GM18873 (cell line): Measurements from ENCODE around the gene AARS2.
"Not testable (repeated sequence)": the region's sequence is repeated elsewhere in the genome, so short reads cannot be mapped to it uniquely, and the experiment has no call there.

Experiments used
- ATAC-seq: cut with Tn5 transposase; IDR thresholded peaks from one replicate; pipeline ENCODE4 v1.9.1; 2021; ENCODE audit warnings: mild to moderate bottlenecking, moderate library complexity, moderate number of reproducible peaks; ENCODE audit not compliant: unreplicated experiment, low FRiP score

The AARS2 gene

DNA sequence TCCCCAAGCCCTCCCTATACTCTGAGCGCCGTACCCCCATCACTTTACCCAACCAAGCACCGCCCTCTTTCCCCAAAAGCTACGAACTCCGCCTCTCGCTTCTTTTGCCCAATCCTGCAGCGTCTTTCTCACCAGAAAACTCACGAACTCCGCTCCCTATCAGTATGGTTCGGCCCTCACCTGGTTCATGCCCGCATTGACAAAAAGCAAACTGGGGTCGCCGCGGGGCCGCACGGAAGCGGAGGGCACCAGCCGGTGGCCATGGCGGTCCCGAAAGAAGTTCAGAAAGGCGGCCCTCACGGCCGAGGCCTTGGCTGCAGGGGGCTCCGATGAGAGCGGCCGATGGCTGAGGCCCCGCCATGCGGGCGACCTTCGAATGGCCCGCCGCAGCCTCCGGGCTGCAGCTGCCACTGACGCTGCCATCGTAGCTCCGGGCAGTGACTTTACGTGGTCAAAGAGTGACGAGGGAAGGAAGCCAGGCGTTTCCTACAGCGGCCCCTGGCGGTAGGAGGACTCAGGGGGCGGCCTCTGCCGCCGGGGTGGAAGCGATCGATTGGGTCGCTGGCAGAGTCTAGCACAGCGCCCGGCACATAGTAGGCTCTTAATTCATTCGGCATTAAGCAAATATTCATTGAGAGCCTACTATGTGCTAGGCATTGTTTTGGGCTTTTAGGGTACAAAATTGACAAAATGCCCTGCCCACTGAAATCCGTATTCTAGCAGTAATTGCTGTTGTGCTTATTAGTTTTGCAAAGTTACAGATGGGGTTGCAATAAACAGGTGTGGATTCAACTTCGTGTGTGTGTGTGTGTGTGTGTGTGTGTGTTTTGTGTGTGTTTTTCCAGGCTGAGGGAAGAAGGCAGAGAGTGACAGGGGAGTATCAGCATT lies at the start of gene AARS2:
Gene AARS2, minus strand, starts transcription at position 447 of the 888 bp plus-strand sequence. Its CDS starts 24 bp downstream, at position 423.
- peak; percentile 80 for ATAC-seq

DNA sequence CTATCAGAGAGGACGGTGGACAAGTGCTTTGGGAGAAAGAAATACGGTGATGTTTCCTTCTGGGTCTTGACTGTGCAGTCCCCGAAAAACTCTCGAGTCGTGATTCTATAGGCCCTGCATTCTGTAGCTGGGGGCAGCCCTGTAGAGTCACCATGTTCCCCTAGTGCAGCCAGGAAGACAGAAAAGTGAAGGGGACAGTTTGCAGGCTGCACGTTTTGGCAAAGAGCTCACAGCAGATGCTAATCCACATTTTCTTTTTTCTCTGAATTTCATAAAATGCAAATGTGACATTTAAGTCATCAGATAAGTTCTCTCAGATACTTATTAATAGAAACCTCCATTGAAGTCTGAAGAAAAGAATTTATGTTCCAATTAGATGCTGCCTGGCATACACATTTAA lies 48.8 kb upstream of the AARS2 start:
- no peak for ATAC-seq

DNA sequence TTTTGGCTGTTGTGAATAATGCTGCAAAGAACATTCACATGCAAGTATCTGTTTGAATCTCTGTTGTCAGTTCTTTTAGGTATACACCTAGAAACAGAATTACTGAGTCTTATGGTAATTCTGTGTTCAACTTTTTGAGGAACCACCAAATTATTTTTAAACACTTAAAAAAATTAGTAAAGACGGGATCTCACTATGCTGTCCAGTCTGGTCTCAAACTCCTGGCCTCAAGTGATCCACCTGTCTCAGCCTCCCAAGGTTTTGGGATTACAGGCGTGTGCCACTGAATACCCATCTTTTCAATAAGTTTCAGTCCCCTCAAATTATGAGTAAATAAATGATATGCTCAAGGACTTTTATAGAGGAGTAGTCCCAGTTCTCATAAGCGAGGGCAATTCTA lies 46.8 kb upstream of the AARS2 start:
- no peak for ATAC-seq

DNA sequence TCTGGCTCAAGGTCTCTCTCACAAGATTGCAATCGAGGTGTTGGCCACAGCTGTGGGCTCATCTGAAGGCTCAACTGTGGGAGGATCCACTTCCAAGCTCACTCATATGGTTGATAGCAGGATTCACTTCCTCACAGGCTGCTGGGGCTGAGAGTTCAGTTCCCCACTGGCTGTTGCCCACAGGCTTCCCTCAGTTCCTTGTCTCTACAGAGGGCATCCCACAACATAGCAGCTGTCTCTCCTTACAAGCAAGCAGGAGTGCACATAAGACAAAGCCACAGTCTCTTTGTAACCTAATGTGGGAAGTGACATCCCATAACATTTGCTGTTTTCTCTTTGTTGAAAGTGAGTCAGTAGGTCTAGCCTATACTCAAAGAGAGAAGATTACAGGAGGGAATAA lies 43.3 kb upstream of the AARS2 start:
- no peak for ATAC-seq

DNA sequence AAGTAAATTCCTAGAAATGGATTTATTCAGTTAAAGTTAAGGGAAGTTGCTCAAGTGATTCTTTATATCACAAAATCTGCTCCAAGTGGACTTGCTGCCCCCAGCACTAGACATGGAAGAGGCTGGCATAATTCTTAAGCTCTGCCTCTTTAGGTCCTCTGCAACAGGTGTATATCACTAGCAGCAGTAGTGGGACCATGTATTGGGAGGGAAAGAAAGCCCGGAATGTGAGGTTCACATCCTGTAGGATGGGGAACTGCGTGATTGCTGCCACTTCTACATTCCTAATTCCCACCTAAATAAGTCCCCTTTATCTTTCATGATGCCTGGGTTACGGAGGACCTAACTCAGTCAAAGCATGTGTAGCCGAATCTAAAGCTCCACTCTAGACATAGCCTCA lies 42.5 kb upstream of the AARS2 start:
- ATAC-seq, result no peak

DNA sequence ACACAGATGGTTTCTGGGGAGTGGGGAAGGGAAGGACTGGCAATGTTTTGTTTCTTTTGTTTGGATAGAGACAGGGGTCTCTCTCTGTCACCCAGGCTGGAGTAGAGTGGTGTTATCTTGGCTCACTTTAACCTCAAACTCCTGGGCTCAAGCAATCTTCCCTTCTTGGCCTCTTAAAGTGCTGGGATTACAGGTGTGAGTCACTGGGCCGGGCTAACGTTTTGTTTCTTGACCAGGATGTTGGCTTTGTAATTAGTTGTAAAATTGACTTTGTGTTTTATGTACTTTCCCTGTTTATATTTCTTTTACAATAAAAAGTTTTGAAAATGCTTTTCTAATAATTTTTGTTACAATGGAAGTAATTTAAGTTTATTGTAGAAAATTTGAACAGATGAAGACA lies 40.2 kb upstream of the AARS2 start:
- no peak for ATAC-seq

DNA sequence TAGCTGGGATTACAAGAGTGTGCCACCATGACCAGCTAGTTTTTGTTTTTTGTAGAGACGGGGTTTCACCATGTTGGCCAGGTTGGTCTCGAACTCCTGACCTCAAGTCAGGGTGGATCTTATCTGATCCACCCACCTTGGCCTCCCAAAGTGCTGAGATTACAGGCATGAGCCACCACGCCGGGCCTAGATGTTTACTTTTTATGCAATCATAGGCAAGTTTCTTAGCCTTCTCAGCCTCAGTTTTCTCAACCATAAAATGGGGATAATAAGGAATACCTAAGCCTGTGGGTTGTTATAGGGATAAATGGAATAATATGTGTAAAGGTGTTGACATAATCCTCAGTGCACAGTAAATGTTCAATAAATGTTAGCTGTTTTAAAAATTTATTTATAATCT lies 39.1 kb upstream of the AARS2 start:
- ATAC-seq, result no peak

DNA sequence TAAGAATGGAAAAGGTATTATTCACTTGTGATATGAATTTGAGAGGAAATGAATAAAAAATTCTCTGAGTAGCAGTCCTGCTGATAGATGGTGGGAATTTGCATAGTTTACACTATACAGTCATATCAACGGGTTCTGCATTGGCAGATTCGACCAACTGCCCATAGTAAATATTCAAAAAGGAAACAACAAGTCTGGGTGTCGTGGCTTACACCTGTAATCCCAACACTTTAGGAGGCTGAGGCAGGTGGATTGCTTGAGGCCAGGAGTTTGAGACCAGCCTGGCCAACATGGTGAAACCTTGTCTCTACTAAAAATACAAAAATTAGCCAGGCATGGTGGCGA lies 37.5 kb upstream of the AARS2 start:
- not testable (repeated sequence) for ATAC-seq

DNA sequence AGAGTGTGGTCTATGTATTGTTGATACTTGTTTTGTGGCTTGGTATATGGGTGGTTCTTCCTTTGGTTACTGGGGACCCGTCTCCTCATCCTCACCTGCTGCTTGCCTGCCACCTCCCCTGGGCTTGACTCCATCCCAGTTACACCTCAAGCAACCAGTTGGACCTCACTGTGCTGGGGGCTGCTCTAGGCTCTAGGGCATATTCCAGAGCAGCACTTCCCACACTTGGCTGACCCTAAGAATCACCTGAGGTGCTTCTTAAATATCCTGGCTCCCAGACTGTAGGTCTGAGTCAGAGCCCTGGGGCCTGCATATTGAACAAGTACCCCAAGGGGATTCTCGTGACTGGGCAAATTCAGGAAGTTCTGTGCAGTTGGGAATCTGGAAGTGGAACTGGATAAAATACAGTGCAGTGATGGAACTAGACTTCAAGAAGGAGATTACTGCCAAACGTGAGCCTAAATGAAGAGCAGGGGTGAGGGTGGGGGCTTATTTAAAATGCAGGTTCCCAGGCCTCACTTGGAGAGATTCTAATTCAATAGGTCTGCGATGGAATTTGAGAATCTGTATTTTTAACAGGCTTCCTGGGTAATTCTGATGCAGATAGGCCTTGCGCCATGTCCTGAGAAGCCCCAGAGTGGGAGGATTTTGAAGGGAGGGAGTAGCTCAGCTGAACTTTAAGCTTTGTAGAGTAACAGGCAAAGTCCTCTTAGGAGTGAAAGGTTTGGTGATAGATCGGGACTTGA lies 36.9 kb upstream of the AARS2 start:
- ATAC-seq, result no peak

DNA sequence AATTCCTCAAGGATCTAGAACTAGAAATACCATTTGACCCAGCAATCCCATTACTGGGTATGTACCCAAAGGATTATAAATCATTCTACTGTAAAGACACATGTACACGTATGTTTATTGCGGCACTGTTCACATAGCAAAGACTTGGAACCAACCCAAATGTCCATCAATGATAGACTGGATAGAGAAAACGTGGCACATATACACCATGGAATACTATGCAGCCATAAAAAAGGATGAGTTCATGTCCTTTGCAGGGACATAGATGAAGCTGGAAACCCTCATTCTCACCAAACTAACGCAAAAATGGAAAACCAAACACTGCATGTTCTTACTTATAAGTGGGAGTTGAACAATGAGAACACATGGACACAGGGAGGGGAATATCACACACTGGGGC lies 33.7 kb upstream of the AARS2 start:
- not testable (repeated sequence) for ATAC-seq

DNA sequence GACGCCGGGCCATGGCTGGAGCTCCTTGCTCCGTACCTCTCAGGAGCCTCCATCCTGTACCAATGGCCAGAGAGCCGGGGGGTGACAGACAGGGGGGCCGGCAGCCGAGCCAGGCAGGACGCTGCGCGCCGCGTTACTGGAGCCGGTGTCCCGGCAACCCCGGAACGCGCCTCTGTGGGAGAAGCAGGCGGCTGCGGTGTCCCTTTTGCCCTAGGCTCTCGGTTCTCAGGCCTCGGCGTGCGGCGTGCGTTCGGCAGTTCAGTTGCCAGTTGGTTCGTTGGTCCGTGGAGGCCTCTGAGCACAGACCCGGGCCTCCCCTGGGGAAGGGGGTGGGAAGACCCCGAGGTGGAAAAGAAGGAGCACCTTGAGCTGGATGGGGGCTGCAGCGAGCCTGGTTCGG lies 29.3 kb upstream of the AARS2 start, which contains the start of gene SPATS1:
Gene SPATS1, plus strand, starts transcription at position 162 of the 400 bp plus-strand sequence. CDS start 446 bp downstream, outside the sequence.
- no peak for ATAC-seq

DNA sequence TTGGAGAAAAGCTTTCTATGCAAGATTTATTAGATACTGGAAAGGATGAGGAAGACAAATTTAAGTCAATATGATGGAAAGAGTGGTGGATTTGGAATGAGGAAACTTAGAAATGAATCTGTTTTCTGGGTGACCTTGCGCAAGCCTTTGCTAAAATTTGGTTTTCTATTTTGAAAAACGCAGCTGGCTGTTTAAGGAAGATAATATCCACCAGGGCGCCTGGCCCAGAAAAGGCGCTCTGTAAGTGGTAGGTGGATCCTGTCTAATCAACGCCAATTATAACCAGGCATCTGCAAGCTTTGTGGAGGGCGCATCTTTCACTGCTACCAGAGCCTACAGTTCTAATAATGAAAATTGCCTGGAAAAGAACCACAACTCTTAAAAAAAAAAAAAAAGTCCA lies 28.9 kb upstream of the AARS2 start:
- no peak for ATAC-seq

DNA sequence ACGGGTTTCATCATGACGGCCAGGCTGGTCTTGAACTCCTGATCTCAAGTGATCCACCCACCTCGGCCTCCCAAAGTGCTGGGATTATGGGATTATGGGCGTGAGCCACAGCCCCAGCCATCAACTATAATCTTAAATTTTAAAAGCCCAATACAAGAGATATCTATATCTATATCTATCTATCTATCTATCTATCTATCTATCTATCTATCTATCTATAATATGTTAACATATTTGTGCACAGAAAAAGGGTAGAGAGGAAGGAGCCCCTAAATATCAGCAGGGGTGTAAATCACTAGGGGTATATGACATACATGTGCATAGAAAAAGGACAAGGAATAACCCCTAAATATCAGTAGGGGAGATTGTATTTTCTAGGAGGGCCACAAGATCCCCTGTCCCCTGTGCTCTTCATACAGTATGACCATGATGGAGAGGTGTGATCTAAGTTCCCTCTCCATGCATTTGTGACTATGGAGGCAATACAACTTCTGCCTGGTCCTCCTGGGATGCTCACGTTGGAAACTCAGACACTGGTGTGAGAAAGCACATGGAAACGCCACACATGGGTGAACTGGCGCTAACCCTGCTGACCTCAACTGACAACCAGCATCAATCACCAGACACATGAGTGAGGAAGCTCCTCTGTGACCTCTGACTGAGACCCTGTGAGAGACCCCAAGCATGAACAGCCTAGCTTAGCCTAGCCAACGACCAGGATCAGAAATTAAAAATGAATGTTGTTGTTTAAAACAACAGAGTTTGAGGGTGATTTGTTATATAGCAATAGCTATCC lies 28.1 kb upstream of the AARS2 start:
- ATAC-seq, result no peak

DNA sequence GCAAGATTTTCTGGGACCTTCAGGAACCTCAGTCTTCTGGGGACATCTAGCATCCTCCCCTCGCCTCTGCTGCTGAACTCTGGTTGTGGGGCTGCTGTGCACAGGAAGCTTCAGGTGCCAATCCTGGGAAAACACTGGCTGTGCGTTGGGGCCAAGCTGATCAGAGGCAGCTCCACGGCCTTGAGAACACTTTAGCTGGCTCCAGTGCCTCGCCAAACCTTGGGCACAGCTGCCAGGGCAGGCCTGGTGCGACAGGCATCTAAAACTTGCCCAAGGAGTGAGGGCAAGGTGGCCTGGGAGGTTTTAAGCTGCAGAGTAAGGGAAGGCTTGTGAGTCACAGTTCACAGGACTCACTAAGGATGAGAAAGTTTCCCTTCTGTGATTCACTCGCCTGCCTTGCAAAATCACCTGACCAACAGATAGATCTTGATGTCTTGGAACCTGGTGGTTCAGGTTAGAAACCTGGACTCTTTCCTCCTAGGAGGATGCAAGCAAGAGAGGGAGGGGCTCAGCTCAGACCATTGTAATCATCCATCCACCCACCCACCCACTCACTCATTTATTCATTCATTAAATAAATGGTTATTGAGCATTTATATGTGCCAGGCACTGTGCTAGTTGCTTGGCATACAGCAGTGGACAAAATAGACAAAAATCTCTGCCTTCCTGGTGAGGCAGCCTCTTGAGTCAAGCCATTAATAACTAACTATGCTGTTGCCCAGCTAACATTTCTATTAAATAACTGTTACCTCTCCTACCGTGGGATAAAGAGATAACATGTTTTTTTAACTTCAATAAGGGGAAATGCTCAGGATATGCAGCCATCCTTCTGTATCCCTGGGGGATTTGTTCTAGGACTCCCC lies 26.8 kb upstream of the AARS2 start:
- ATAC-seq, result no peak

DNA sequence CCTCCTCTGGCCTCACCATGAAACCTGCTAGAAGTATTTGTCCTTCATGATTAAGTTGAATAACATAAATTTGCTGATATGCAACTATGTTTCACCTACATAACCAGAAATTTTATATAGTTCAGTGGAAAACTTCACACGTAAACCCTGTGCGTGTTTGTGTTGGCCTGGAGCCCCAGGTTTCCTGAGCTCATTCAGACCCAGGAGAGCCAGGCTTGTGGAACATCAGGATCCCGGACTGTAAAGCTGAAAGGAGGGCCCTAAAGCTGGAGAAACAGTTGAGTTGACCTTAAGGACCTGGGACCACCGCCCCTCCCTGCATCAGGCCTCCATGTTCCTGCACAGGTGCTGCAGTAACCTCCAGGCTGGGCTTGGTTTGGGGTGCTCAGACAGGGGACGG lies 26.2 kb upstream of the AARS2 start:
- no peak for ATAC-seq

DNA sequence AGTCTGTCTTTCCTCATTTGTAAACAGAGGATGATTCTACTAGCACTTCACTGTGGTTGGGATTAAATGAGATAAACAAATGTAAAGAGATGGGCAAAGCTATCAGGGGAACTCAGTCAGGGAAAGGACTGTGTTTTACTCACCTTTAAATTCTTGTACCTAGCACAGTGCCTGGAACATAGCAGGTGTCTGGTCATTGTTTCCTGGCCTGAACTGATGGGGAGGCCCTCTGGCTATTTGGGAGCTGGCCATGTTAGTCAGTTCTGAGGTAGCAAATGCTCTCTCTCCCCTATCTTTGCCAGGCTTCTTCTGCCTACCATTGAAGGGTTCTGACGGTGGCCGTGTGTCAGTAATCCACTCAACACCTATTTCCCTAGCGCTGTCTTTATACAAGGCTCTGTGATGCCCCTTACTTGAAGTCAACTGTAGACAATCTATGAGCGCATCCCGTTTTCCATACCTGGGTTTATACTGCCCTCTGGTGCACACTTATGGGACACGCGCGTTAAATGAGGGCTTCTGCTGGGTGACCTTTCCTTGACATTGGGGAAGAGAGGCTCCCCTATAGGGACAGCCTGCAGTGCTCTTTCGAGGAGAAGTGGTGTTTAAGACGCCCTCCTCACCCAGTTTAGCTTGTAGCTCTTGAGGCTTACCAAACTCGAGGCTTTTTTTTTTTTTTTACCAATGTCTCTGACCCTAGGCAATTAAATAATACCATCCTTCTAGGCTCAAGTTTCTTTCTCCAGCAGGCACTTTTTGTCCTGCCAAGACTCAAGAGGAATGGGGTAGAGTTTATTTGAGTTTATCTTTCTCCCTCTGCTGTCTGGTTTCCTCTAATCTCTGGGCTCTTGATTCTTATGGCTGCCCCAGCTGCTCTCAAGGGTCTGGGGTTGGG lies 25.3 kb upstream of the AARS2 start:
- ATAC-seq, result no peak

DNA sequence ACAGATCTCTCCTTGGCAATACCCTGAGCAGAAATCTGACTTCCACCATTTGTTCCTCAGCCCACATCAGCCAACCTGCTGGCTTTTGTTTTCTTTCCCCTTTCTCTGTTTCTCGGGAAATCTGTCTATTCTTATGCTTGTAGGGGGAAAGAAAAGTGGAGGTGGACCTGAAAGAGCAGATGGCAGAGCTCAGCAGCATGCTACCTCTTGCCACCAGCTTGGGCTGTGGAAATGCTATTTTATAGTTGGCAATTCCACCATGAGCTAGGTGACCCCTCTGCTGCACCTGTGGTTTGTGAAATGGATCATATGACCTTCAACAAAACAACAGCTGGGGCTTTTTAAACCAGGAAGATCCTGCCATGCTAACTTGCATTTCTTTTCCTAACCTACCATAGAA lies 22.5 kb upstream of the AARS2 start:
- ATAC-seq, result no peak

DNA sequence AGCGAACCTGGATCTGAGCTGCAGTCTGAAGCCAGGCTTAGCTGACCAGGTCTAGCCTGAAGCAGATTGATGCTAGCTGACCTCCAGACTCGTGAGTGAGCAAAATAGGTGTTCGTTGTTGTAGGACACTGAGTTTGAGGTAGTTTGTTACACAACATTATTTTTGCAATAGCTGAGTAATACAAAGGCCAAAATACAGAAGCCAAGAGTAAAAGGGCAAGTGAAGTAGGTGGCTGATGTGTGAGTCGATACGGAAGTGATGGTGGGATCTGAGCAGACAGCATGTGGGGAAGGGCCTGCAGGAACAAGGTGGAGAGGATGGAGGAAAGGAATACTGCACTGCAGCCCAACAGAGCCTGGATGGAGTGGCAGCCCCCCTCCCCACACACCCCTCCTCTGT lies 20.8 kb upstream of the AARS2 start:
- no peak for ATAC-seq
